ENCODE results near the gene HOXB8.

Gene HOXB8

GRCh38 chr17:48610282-48611211 lies 4.5 kb downstream of the HOXB8 start, which contains the start of gene HOXB7:
TSS of gene HOXB7 (minus strand) at chr17:48611017. CDS start at chr17:48610918, 99 bp downstream.
- DNase-seq, result peak; percentile 66

DNA sequence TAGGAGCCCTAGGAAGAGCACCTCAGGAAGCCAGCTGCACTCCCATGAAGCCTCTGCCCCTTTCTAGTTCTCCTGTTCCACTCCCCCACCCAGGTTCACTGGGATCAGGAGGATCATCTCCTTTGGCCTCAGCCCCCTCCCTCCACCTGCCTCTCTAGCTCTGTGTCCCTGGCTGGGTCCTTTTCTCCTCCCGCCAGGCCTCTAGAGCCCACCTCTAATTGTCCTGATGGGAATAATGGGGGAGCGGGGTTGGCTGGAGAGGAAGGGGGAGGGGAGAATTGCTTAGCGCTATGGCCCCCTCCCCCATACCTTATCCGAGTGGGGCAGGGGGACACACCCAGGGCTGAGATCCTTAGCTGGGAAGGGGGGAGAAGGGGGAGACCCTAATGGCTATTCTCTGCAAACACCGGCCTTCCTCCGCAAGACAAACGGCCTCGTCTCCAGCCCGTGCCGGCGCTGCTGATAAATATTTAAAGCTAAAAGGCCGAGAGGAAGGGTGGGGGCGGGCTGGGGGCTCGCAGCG lies 5.3 kb downstream of the HOXB8 start:
- DNase-seq, result no peak

DNA sequence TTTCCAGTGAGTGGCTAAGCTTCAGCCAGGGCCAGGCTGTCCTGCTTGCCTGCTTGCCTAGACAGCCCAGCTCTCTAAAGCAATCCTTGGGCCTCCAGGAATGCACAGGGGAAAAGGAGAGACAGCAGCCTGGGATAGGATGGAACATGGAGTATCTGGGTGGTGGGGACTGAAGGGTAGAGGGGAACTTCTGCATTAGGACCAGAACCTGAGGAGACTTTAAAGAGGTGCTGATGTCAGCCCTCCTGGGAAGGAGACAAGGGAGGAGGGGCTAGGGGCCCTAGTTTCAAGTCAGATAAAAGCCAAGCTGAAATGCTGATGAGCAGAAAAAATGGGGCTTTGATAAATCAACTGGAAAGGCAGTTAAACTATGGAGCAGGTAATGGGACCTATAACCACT lies 6.1 kb downstream of the HOXB8 start:
- no peak for DNase-seq

DNA sequence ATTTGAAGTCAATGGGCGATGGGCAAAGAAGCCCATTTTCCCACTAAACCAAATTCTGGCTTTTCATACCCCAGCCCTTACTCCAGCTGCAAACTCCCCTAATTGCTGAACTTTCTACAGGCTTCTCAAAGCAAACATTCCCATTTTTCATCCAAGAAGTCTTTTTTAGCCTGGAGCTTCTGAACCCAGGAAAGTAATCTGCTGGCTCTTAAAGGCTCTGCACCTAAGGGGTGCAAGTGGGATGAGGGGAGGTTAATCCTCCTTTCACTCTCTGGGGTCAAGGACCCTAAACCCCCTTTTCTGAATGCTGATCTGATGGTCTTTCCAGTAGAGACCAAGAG lies 6.6 kb downstream of the HOXB8 start:
- DNase-seq, result no peak

DNA sequence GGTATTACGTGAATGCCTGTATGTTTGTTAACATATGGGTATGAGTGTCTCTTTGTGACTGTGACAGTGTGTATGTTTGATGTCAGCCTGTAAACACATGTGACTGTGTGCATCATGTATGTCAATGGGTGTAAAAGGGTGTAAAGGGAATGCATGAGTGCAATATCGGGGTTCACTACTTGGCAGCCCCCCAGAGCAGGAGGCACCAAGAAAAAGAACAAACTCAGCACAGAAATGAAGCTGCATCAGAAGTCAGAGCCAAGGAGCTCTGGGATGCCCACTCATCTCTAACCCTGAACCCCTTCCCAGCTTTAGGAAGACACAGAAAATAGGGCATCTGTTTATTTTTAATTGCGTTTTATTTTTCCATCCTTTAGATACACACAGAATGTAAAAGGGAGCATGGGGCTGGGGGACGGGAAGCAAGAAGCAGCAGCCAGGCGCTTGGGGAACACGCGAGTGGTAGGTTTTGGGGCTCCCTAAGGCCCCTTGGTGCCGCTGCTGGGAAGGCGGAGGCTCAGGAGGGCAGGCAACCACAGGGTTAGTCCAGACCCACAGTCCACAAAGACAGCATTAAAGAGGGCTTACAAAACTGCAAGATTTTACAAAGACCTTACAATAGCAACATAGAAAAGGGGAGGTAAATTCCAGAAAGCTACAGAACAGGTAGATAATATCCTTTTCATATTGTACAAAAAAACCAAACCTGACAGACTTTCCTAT lies 8.0 kb downstream of the HOXB8 start:
- DNase-seq, result no peak

DNA sequence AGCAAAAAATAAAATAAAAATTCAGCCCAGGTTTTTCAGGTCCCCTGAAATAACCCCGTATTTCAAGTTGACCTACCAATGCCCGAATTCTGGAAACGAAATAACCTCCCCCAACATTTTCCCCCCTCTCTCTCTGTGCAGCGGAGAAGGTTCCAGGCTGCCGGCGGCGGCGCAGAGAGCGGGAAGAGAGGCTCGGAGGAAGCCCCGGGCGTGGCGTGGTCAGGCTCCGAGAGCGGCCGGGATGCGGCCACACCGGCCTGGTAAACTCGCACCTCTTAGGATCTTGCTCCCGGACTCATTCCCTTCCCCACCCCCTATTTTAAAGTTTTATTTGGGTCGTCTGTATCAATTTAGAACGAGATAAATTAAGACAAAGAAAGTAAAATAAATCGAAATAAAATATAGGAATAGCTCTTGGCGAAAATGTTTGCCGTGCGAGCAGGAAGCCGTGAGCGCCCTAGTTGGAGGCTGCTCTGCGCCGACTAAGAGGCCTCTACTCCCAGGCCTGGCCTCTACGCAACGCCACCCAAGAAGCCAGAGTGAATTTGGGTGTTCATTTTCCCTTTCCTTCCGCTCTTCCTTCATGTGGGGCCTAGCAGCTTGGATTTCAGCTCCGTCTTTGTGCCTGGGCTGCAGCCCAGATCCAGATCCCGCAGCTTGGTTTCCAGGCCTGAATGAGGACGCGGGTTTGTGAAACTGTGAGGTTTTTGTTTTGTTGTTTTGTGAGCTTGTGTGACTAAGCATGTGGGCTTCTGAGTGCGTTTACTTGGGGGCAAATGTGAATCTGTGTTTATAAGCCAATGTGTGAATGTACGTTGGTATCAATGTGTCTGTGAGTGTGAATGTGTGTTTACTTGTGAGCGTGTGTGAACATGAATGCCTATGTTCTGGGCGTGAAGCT lies 8.9 kb downstream of the HOXB8 start:
- no peak for DNase-seq

- no peak for DNase-seq
These were observed 9.6 kb downstream of the HOXB8 start for GRCh38 chr17:48605409-48605919.

DNA sequence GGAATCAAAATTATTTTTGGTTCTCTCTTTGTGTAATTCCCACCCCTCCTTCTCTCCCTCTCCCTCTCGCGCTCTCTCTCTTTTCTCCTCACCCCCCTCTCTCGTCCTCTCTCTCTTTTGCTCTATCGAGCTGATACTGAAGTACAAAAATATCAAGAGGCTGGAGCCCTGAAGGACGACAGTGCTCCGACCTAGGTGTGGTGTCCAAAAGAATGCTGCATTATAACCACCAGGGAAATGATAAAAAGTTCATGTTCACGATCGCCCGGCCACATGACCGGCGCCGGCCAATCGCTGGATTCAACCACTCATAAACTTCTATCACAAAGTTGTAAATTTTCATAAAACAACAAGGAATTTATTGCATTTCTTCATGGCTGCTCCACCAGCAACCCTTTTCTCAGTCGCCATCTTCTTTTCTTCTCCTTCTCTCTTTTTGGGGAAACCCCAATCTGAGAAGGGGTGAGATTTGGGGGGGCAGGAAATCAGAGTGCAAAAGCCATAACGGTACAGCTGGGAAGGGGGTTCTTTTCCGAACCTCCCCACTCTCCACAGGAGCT lies 10.2 kb downstream of the HOXB8 start, which contains the start of gene HOXB6:
TSS of gene HOXB6 (minus strand) at position 217 of the 560 bp plus-strand sequence. CDS start 6,836 bp downstream, outside the sequence.
- DNase-seq, result no peak

DNA sequence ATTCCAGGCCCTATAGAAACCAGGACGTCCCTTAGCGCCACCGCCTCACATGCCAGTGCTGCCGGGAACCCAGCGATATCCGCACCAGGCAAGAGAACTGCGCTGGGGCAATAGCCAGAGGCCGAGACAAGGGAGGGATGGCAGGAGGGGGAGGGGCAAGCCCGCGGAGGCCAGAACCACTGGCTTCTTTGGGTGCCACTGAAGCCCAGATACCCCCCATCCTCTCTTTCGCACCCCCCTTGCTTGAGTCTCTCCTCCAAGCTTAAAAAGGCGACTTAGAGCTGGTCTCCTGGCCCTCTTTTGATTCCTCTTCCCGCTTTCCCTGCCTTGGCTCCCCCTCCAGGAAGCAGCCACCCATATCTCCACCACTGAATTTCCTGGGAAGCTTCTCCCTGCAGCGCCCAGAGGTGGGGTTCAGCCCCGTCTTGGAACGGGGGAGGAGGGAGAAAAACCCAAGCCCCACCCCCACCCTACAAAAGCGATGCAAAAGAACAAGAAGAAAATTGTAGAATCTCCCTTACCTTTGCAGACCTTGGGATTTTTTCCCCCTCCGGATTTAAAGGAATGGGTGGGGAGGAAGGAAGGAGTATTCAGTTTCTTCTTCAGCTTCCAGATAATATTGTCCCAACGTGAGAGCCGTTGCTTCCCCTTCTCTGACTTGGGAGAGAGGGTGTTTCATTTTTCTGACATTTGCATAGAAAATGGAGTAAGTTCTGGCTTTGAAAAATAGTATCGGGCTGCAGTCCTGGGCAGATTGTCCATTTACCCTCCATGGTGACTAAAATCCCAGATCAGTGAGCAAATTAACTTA lies 10.9 kb downstream of the HOXB8 start:
- DNase-seq, result peak; percentile 57

DNA sequence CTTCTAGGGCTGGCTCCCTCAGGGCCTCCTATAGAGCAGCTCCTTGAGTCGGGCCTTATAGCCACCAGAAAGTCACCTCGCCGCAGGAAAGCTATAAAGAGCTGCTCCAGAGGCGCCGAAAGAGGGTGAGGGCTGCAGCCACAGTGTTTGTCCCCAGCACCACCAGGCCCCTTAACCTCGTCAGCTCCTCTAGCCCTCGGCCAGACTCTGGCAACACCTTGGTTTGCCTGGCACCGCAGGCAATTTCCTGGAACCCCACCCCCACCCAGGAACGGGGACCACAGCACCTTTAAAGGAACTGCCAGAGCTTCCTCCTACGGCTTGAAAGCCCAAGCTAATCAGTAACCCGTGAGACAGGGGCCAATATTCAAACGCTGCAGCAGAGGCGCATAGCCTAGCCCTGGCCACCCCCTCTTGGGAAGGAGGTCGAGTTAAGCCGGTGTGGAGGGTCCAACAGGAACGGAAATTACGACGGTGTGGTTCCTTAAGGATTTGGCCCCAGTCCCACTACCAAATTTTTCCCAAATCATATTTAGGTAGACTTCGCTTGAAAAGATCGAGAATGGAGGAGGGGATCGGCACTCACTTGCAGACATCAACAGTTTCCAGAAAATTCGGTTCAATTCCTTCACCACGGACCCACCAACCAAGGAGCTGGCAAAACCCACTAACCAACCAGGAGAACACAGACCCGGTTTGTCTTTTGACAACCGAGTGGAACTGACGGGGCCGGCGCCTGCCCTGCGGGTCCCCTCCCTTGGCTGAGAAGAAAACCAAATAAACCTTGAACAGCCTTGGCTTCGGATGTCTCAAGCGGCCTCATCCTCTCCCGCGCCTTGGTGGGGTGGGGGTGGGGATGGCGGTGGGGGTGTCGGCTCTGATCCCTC lies 13.3 kb downstream of the HOXB8 start:
- peak; percentile 59 for DNase-seq

GRCh38 chr17:48601207-48601538 lies 13.9 kb downstream of the HOXB8 start:
- no peak for DNase-seq

DNA sequence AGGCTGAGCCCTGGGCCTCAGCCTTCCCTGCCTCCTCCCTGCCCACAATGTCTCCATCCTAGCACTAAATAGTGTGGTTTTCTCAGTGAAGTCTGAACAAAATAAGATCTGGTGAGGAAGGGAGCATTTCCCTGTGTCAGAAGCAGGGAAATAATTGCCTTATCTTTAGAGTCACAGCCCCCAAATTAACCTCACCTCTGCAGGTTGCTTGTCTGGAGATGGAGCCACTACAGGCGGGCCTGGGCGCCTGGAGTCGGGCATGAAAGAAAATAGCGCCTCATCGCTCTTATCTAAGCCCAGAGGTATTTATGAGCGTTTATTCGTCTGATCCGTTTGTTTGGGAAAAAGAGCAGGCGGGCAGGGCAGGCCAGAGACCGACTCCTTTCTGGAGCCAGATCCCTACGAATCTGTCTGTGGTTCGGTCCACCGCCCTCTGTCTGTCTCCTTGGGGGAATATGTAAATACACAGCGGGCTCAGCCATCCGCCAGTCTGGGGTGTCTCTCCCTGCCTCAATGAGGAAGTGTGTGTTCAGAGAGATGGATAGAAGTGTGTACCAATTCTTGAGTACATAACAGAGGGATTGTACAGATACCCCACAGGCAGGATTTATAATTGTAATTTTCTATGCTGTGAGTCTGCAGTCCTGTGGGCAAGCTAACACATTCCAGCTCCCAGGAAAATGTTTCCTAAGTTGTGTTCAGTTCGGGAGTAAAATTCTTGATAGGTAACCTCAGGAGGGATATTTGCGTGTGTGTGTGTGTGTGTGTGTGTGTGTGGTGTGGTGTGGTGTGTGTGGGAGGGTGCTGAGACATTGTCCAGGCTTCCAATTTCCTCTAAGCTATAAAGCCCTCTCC lies 14.6 kb downstream of the HOXB8 start:
- DNase-seq, result no peak

DNA sequence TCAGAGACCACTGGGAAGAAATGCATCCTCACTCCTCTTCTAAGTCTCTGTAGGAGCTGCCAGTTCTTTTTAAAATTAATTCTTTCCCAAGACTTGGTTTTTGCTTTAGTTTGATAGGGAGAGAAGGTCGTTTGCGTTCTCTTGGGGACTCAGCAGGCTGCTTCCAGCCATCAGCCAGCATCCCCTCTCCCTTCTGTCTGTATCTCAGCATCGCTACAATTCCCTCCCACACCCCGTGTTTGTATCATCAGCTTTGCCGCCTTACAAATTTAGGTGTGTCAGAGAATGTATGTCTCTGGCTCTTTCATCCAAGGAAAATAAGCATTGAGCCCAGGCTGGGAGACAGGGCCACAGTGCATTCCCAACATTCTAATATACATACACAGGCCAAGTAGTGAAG lies 15.7 kb downstream of the HOXB8 start:
- DNase-seq, result no peak

DNA sequence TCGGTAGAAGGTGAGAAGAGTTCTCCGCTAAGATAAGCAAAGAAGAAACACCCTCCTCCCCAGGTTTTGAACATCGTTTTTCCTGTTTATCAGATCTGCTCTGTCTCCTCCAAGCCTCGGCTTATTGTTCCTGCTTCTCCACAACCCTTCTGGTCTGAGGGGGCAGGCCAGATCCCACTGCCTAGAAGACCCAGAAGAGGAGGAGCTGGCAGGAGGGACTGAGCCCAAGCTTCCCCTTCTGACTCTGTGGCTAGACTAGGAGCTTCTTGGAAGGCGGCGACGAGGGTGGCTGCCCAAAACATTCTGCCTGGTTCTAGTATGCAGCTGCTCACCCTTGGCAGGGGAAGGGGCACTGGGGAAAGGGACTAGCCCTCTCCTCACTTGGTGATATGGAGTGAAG lies 16.4 kb downstream of the HOXB8 start:
- DNase-seq, result no peak

DNA sequence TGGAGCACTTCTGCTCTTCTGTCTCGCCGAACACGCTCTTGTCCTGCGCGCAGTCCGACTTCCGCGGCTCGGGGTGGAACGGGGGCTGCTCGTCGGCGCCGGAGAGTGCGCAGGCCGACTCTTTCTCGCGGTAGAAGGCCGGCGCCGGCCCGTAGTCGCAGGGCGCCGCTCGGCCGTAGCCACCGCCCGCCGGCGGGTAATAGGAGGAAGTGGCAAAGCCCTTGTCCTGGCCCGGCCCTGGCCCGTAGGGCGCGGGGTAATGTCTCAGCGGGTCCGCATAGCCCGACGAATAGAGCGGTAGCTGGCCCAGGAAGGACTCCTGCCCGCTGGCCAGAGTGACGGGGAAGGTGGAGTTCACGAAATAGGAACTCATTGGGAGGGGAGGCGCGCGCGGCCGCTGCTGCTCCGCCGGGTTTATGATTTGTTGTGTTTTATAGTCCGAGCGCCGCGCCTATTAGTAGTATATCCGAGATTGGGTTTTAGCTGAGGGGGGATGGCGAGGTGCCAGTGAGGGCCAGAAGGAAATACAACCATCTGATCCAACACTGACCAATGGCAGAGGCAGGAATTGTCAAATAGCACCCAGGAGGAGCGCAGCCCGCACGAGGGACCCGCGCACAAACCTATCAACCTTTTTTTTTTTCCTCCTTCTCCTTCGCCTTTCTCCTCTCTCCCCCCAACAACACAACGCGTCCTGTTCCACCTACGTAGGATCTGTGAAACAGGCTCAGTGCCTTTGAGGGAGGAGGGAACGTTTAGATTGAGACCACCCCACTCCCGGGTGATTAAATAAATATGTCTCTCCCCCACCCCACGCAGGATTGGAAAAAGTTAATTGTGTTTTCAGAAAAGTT lies 17.1 kb downstream of the HOXB8 start:
- DNase-seq, result peak; percentile 65

DNA sequence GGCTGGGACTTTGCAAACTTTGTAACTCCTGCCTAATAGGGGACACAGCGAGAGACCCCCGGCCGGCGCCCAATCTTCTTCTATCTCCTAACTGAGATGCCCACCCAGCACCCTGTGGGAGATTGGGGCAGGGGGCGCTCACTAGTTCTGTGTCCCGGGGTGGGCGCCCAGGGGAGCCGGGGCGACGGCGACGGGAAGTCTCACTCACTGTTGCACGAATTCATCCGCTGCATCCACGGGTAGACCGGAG lies 17.6 kb downstream of the HOXB8 start:
- no peak for DNase-seq

DNA sequence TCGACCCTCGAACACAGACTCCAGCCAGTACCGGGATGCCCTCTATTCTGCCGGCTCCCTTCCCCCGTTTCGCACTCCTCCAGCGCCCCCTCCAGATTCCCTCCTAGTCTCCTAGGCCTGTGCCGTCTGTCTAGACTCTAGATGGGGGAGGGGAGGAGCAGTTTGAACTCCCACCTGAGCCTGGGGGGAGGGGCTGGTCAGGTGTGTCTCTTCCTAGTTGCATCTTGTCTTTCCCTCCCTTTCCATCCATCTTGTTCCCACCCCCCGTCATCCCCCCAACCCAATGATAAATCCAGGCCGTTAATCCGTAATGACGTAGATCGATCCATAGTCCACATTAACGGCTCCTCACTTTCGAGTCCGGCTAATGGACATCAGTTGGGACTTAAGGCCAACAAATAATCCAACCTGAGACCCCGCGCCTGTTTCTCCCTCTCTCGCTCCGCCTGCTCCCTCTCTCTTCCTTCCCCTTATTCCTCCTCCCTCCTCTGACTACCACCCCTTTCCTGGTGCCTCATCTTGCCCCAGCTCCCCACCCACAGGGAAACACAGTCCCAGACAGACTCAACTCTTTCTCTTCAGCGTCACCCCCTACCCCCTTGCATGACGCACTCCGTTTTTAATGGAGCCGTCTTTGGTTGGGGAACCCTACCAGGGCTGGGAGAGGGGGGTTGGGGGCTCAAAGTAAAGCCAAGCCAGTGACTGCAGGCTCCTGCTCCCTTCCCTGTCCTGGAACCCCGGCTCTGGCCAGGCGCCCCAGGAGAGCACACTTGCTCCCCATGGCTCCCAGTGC lies 18.2 kb downstream of the HOXB8 start:
- DNase-seq, result no peak
